ENCODE data around the gene LARGE1. TPM values are rescaled to one million over a fixed set of nuclear protein-coding genes. Genes with fewer than 3 reads are reported as not detected.

Gene LARGE1
- total RNA-seq (2014; rRNA removed; shearing (Covaris generic)) = 1.0 and 1.8 TPM in 2 replicates
- polyA plus RNA-seq (2015; cell fraction: cytosol; rRNA removed) = 0.32 and 1.6 TPM in 2 replicates
- polyA plus RNA-seq (2015; cell fraction: nucleus; rRNA removed) = 1.4 and 2.4 TPM in 2 replicates

GRCh38 chr22:33920197-33920540 lies at the start of gene LARGE1:
TSS of gene LARGE1 (minus strand) at chr22:33920476.
- no peak for DNase-seq (ENCODE audit: low read depth)

- peak; percentile 64 for DNase-seq (ENCODE audit: low read depth)
These were observed 48.8 kb upstream of the LARGE1 start for GRCh38 chr22:33969045-33969444.

GRCh38 chr22:33964121-33964520 lies 43.8 kb upstream of the LARGE1 start:
- DNase-seq (ENCODE audit: low read depth) = no peak

- no peak for DNase-seq (ENCODE audit: low read depth)
These were observed 42.1 kb upstream of the LARGE1 start for GRCh38 chr22:33962409-33962808.

DNA sequence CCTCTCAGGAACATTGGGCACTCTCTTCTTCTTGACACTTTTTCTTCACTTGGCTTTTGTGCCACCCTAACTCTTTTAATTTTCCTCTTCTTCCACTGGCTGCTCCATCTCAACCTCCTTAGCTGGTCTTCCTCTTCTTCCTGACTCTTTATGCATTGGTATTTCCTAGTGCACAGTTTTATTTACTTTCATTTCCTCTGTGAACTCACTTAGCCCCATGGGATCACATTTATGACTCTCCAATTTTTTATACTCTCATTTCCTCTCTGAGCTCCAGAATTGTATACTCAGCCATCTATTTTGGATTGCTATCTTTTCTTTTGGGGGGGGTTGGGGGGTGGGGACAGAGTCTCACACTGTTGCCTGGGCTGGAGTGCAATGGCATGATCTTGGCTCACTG lies 38.5 kb upstream of the LARGE1 start:
- DNase-seq (ENCODE audit: low read depth) = no peak

- DNase-seq (ENCODE audit: low read depth) = no peak
These were observed 36.8 kb upstream of the LARGE1 start for GRCh38 chr22:33957086-33957485.

DNA sequence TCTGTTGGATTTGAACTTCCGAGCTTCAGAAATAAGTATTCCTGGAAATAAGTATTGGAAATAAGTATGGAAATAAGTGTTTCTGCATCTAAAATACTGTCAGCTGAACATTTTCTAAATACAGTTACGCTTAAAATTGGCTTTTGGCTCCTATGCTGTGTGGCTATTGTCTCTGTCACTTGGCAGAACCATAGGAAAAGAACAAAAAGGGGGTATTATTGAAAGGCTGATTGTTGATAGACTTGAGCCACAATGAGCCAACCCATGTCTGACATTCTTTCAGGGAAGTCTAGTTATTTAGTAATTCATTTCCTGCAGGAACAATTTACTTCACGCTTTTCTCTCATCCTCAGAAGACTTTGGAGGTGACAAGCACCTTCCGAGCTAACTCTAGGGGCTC lies 32.5 kb upstream of the LARGE1 start:
- no peak for DNase-seq (ENCODE audit: low read depth)

DNA sequence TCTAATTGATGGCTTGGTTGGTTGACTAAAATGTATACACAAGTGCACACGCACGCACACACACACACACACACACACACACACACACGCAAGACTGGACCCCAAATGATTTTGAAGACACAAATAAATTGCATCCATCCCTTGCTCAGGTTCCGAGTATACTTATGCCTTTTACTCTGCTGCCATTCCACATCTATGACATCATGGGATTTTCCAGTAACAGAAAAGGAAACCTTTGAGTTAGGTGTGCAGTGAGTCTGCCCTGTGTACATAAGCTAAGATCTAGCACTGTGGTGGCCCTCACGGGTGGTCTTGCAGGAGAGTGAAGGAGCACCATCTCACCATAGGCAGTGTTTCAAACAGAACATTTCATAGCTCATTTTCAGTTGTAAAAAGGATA lies 20.5 kb upstream of the LARGE1 start:
- no peak for DNase-seq (ENCODE audit: low read depth)

DNA sequence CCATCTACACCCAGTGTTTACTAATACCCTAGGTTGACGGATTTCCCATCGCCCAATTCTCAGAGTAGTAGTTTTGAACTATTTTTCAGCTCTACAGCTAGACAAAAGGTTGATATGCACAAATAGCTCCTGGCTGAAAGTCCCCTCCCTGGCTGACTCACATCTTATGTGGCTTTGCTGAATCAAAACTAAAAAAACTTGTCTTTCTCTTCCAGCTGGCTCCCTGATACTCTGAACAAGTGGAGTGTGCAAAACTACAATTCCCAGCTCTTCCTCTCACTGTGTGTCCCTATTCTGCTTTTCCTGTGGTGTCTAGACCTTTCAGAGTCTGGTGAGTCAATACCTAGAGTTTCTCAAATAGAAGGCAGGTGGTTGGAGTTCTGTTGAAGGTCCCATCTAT lies 12.7 kb upstream of the LARGE1 start:
- no peak for DNase-seq (ENCODE audit: low read depth)

DNA sequence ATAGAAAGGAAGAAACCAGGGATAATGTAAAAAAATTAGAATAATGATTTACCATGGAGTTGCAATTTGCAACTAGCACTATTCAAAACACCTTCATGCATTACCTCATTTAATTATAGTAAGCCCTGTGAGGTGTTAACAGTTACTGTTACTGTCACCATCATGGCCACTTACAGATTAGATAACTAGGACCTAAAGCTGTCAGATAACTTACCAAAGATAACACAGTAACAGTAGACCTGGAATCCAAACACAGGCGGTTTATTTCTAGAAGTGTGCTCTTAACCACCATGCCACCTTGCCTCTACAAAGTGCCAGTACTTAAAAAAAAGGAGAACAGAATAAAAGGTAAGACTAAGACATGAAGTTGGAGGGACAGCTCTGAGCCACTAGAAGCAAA lies 11.1 kb upstream of the LARGE1 start:
- DNase-seq (ENCODE audit: low read depth) = no peak

DNA sequence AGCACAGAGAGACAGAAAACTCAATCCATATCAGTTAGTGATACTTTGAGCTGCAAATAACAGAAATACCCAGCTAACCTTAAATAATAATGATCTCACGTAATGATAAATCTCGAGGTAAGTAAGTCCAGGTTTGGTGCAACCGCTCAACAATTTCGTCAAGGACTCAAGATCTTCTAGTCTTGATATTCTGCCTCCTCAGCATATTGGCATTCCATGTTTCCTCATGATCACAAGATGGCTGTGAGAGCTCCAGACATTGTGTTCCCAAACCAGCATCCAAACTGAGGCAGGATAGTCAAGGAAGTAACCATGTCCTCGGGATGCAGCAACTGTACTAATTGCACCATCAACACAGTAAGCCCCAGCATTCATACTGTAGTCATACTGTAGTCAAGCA lies 7.5 kb upstream of the LARGE1 start:
- DNase-seq (ENCODE audit: low read depth) = no peak

- no peak for DNase-seq (ENCODE audit: low read depth)
These were observed 4.9 kb upstream of the LARGE1 start for GRCh38 chr22:33925194-33925593.

GRCh38 chr22:33923660-33924246 lies 3.5 kb upstream of the LARGE1 start:
- DNase-seq (ENCODE audit: low read depth) = peak; percentile 61

DNA sequence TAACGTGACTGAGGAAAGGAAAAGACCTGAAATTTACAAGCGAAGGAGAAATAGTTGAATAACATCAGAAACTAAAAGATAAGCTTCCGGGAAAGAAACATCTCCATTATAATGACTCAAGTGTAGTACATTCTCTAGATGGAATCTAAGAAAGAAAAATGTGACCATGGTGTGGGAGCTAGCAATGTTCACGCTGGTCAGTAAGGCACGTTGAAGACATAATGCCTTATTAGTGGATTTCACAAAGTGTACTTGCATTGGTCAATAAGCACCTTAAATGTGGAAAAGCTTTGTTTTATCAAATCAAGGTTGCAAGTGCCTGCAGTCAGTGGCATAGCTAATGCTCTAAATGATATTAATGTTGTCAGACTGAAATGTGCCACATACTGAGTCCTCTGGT lies 2.8 kb upstream of the LARGE1 start:
- no peak for DNase-seq (ENCODE audit: low read depth)

DNA sequence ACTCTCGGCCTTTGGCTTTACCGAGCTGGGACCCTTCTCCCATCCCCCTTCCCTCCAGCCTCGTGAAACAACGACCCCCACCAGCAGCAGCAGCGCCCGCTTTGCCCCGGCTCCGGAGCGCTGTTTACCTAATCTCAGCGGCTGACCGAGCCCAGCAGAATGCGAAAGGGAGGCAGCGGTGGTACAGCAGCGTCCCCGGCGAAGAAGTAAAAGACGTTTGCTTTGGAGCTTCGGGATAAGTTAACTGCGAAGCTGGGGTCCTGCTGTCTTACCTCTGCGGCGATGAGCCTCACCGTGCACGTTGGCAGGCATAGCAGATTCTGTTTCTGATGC lies 2.0 kb upstream of the LARGE1 start:
- DNase-seq (ENCODE audit: low read depth) = no peak

DNA sequence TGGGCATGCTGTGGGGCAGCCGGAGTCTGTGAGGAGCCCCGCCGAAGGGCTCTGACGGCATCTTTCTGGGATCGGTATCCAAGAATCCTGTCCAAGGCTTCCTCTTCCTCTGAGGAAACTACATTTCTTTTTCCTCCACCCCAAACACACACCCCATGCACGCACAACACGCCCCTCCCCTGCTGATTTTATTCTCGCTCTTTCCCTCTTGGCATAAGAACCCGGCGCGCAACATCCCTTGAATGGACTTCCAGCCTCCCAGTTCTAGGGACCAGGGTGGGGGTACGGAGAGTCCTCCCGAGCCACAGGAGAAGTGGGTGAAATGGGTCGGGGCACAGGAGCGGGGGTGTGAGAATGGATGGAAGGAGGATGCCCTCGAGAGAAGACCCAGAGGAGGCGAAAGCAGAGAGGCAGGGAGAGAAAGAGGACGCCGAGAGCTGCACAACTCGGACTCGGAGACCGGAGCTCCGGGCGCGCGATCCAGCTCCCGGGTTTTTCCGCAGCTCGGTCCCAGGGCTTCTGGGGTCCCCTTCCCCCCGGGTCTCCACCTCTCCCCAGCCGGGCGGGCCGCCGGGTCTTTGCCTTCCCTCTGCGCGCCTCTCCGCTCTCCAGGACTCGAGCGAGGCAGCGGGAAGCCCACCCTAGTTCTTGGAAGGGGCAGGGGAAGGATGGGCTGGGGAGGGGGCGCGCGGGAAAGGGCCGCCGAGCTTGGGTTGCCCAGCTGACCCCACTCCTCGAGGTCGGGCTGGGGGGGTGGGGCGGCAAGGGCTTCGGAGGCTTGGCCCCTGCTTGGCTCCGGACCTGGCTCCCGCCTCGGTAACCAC lies 1.5 kb upstream of the LARGE1 start:
- DNase-seq (ENCODE audit: low read depth) = peak; percentile 25

- DNase-seq (ENCODE audit: low read depth) = peak; percentile 87
These were observed 750 bp upstream of the LARGE1 start for GRCh38 chr22:33920927-33921524.

DNA sequence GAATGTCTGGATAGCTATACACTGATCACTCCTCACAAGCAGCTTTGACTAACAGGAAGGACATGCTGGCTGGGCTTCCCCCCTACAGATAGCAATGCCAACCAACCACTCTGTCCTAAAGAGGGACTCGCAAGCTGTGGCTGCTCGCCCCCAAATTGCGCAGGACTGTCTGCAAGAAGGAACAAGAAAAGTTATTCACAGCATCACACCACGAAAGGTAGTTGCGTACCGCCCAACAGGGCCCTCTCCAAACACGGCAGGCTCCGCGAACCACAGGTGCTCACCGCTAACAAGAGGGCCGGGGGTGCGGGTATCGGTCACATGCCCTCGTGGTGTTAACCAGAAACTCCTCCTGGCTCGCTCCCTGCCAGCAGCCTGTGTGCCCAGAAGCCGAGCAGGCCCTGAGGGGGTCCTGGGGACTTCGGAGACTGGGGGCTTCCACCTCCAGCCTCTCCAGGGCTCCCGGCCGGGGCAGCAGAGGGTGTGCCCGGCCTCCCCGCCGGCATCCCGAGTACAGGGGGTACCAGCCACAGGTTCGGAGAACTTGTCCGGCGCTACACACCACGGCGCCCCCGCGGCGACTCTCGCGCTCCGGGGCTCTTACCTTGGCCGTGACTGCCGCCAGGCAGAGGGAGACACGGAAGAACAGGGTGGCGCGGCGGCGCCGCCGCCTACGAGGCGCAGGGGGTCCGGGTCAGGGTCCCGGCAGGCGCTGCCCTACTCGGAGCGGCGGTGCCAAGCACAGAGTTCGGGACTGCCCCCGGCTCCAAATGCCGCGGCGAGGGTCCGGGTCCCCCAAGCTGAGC lies 682 bp downstream of the LARGE1 start:
- DNase-seq (ENCODE audit: low read depth) = no peak

DNA sequence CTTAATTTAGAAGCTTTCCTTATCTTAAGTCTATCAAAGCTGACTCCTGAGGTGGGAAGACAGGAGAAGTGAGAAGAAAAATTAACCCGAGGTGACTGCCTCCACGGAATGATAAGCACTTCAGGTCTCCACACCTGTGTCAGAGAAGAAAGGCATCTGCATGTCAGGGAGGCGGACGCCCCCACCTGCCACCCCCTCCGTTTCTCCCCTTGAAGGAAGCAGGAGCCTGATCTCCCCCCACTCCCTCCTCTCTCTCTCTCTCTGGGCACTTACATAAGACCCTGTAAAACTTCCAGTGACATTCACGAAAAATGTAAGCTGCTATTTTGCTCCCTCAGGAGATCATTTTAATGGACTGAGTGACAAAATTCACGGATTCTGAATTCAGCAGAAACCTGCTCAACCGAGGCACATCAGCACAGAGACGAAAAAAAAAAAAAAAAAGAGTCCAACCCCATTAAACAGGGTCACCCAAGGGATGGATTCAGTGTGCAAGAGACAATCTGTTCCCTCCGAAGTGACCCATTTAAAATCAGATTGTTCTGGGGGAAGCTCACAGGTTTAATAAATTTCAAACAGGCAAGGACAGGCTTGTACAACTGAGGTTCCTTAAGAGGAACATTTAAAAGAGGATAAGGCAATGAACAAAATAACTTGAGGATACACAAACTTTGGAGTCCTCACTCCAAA lies 1.5 kb downstream of the LARGE1 start:
- DNase-seq (ENCODE audit: low read depth) = no peak

DNA sequence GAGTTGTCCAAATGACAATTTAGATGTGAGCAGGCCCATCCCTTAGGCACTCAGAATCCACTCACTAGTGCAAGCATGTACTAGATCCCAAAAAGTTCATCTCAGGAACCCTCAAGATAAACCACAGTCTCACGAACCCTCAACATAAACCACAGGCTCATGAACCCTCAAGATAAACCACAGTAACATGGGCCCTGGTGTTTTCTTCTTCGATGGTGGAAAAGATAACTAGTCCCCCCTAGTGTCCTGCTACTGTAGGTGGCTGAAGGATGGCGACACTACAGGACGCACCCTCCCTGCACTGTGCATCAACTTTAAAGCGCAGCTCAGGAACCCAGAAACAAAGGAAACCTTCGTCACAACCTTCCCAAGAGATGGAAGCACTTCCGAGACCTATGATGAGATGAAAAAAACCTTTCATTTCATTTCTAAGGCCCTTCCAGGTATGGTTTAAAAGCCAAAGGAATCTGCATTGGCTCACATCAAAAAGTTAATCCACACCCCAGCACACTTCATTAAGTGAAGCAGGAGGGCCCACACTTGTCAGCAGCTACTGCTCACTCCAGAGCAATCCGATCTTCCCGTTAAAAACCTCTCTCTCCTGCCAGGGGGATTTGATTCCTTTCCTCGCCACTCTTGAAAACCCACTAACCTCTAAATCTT lies 2.4 kb downstream of the LARGE1 start:
- DNase-seq (ENCODE audit: low read depth) = no peak

- DNase-seq (ENCODE audit: low read depth) = no peak
These were observed 5.6 kb downstream of the LARGE1 start for GRCh38 chr22:33914699-33915098.
